Left ventricle myocardium inferior (tissue), 1 donor: Measurements from ENCODE around the gene MED15. TPM values are rescaled to one million over a fixed set of nuclear protein-coding genes. Genes with fewer than 3 reads are reported as not detected.

Experiments used
- DNase-seq: peaks from one replicate; pipeline ENCODE4 v3.0.0-alpha.2; 2020
- H3K27ac ChIP-seq: fragments of 200-600 bp; replicated peaks from 2 replicates; pipeline ENCODE4 v1.8.0; 2021
- H3K27me3 ChIP-seq: fragments of 200-600 bp; 2 replicates; pipeline ENCODE4 v1.8.0; 2021; ENCODE audit warnings: low read depth
- H3K36me3 ChIP-seq: fragments of 200-600 bp; 2 replicates; pipeline ENCODE4 v1.8.0; 2021
- H3K4me1 ChIP-seq: fragments of 200-600 bp; 2 replicates; pipeline ENCODE4 v1.8.0; 2021
- H3K4me3 ChIP-seq: fragments of 200-600 bp; 2 replicates; pipeline ENCODE4 v1.8.0; 2021; ENCODE audit warnings: mild to moderate bottlenecking, moderate library complexity
- H3K9me3 ChIP-seq: fragments of 200-600 bp; replicated peaks from 2 replicates; pipeline ENCODE4 v1.8.0; 2021
- intact Hi-C: fragments of 100-400 bp; cut with micrococcal nuclease; formaldehyde crosslinking; loops from one replicate; pipeline ENCODE4 v1.11.0; 2022
- total RNA-seq: library from RNA; stranded (reverse); fragmentation: NEBNext Ultra II Directional; extraction: Animal tissue kit (Norgen Biotek cat#: 25700); gene quantifications from one replicate; pipeline ENCODE4 v1.2.1, GENCODE V29; 2021
- TF ChIP-seq, protein P1 (sequence below): fragments of 200-600 bp; IDR thresholded peaks from 2 replicates; pipeline ENCODE4 v1.8.0; 2021; ENCODE audit warnings: antibody characterized with exemption, mild to moderate bottlenecking, borderline replicate concordance
- donor health status: DM: no; HTN: yes; CAD: no; lungs with severe emphysema.

MED15 gene
- total RNA-seq, 1 donor from 2014 or later, result 40.3 TPM

DNA sequence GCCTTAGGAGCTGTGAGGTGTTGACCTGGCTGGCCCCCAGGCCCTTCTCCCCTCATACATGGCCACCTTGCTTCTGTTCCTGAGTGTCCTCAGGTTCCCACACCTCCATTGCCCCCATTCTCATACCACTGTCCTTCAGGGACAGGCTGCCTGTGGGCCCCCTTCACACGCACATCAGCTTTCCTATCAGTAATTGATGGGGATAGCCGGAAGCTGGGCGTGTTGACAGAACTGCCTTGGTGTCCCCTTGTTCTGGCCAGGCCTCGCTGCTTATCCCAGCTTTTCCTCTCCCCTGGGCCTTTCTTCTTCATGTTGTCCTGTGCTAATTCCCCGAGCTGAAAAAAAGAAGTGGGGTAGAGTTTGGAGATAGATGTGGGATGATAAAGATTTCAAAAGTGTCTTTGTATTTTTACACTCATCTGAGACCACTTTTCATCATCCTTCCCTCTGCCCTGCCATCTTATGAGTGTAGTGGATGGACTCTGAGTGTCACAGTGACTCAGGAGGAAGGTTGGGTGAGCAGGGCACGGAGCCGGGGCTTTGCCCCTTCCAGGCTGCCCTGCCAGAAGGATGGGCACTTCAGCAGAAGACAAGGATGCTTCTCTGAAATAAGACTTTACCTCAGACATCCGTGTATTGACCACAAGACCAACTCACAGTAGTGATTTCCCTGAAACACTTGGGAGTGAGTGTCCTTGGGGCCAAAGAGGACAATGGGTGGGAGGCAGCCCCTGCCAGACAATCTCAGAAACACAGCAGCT lies 42.8 kb downstream of the MED15 start:
- intact Hi-C loops, result loop anchor here (10.0 kb wide), 1 partner anchor 55 kb away; the partner anchor contains the start of gene KLHL22
- TF ChIP-seq, protein P1, sequence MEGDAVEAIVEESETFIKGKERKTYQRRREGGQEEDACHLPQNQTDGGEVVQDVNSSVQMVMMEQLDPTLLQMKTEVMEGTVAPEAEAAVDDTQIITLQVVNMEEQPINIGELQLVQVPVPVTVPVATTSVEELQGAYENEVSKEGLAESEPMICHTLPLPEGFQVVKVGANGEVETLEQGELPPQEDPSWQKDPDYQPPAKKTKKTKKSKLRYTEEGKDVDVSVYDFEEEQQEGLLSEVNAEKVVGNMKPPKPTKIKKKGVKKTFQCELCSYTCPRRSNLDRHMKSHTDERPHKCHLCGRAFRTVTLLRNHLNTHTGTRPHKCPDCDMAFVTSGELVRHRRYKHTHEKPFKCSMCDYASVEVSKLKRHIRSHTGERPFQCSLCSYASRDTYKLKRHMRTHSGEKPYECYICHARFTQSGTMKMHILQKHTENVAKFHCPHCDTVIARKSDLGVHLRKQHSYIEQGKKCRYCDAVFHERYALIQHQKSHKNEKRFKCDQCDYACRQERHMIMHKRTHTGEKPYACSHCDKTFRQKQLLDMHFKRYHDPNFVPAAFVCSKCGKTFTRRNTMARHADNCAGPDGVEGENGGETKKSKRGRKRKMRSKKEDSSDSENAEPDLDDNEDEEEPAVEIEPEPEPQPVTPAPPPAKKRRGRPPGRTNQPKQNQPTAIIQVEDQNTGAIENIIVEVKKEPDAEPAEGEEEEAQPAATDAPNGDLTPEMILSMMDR, result no peak
- H3K27ac ChIP-seq, result peak overlapping the region; percentile 95
- H3K36me3 ChIP-seq, result peaks cover 24% of the 10 kb centered on the region
- H3K4me3 ChIP-seq, result peak overlapping the region; percentile 27
- no peaks in the 10 kb centered on the region for H3K27me3 ChIP-seq
- DNase-seq, result no peak
- H3K4me1 ChIP-seq, result peaks cover 87% of the 10 kb centered on the region
- H3K9me3 ChIP-seq, result no peaks in the 10 kb centered on the region

DNA sequence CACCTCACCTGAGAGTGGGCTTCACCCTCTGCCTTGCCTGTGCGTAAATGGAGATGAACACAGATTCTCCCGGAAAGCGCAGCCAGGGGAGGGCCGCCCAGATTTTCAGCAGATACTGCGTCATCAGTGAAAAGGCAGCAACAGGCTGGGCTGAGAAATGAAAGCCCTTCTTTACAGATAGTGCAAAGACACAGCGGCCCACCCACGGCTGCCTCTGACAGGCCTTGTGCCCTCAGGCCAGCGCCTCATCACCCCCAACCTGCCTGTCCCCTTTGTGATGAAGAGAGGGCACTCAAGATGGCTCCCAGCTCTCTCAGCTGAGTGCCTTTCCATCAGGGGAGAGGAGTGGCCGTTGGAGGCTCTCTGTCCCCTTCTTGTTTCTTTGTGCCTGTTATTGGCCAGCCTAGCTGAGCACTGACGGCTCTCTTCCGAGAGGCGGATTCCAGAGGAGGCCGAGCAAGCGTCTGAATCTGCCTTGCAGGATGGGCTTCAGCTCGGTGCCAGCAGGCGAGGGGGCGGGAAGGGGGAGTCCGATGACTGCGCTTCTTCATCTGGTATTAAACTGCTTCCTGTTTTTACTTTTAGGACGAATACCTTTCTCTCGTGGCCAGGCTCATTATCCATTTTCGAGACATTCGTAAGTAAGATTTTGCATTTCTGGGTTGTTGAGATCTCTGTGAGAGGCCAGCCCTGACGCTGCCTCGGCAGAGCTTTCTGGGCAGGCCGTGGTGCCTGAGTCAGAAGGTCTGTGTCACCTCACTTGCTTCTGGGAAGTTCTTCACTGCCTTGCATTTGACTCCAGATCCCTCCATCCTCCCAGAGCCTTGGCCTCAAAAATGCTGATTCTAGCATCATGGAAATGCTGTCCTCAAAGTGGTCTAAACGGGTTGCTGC lies 43.7 kb downstream of the MED15 start:
- TF ChIP-seq, protein P1, result no peak
- Histone ChIP-seq H3K36me3 (peaks cover 30% of the 10 kb centered on the region), H3K4me1 (peaks cover 88% of the 10 kb centered on the region), H3K27me3 (no peaks in the 10 kb centered on the region), H3K9me3 (no peaks in the 10 kb centered on the region), H3K4me3 (peak overlapping the region; percentile 27), H3K27ac (peak overlapping the region; percentile 95)
- no peak for DNase-seq
- intact Hi-C loops, result loop anchor here (10.0 kb wide), 1 partner anchor 56 kb away; the partner anchor contains the start of gene KLHL22

DNA sequence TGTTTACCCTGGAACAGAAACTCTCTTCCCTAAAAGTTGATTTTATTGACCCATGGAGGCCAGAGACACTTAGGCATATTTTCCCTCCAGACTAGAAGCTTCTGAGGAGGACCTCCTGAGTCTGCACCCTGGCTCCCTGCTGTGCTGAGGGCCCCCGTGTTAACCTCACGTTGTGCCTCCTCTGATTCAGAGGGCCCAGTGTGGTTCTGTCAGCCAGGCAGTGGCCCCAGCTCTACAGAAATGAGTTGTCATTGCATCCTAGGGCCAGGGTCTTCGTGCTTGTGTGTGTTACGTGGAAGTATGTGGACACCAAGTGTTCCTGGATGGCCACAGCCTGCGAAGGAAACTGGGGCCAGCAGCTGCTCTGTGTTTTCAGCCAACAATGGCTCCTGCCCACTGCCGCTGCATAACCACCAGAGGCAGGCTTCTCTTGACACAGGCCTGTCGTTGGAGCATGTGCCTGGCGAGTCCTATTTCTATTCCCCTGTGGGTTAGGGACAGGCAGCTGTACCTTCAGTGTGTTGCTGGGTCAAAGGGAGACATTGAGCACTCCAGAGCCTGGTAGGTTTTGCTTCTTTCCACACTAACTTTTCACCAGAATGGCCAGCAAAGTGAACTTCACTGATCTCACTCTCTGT lies 44.5 kb downstream of the MED15 start:
- TF ChIP-seq, protein P1, result peak; percentile 63
- Histone ChIP-seq H3K27ac (peak overlapping the region; percentile 95), H3K4me1 (peaks cover 90% of the 10 kb centered on the region), H3K9me3 (no peaks in the 10 kb centered on the region), H3K4me3 (peak overlapping the region; percentile 27), H3K36me3 (peaks cover 30% of the 10 kb centered on the region), H3K27me3 (no peaks in the 10 kb centered on the region)
- intact Hi-C loops, result loop anchor here (10.0 kb wide), 1 partner anchor 57 kb away; the partner anchor contains the start of gene KLHL22
- DNase-seq, result no peak

DNA sequence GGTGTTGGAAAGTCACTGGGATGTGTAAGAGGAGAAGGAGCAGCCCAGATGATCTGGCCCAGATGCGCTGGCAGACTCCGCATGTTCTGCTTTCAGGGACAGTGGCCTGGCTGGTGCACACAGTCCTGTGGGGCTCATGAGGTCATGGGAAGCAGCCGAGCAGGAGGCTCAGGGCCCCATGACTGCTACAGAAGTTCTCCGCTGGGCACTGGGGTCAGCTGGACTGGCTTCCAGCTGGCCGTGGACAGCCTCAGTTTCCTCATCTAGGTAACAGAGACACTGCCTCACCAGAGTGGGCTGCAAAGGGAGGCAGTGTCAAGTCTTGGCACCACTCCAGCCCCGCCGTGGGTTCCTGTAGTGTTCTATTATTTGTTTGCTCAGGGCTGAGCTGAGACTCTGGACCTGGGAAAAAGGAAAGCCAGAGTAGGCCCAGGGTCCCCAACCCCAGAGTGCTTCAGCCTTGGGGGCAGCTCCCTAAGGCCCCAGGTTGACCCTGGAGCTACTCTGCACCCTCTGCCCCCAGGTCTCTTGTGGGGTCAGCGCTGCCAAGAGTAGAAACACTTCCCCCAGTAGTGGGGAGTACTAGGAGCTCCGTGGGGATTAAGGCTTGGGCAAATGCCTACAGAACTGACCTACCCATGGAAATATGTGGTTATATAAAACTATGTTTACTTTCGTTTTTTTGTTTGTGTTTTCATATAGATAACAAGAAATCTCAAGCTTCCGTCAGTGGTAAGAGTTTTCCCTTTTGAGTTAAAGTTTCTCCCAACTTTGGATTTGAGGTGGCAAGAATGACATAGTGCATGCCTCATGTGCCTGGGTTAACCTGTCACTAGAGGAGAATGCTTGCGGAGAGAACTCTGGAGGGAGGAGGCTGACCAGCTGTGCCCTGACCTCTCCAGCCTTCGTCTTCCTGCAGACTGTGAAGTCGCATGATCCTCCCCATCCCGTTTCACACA lies 45.3 kb downstream of the MED15 start:
- intact Hi-C loops, result loop anchor here (10.0 kb wide), 1 partner anchor 58 kb away; the partner anchor contains the start of gene KLHL22
- Histone ChIP-seq H3K27ac (peak overlapping the region; percentile 95), H3K4me3 (peak overlapping the region; percentile 37), H3K27me3 (no peaks in the 10 kb centered on the region), H3K4me1 (peaks cover 97% of the 10 kb centered on the region), H3K36me3 (peaks cover 30% of the 10 kb centered on the region), H3K9me3 (no peaks in the 10 kb centered on the region)
- DNase-seq, result peak; percentile 90
- TF ChIP-seq, protein P1, result no peak
